Neuronal stem cell (in vitro differentiated cells): ENCODE data around the gene DLG1.

Source experiments
- DNase-seq: peaks from one replicate; pipeline ENCODE4 v3.0.0-alpha.2; 2013; ENCODE audit warnings: low spot score
- H2AFZ ChIP-seq: one replicate; pipeline ENCODE4 v1.6.1; 2013; ENCODE audit warnings: mild to moderate bottlenecking, low read length, inconsistent platforms
- H2AK5ac ChIP-seq: 2 replicates; pipeline ENCODE4 v1.6.1; 2013; ENCODE audit warnings: low read depth, mild to moderate bottlenecking, inconsistent platforms, low read length, moderate library complexity, mixed read lengths
- H2BK120ac ChIP-seq: 2 replicates; pipeline ENCODE4 v1.6.1; 2013; ENCODE audit warnings: low read depth, mild to moderate bottlenecking, inconsistent platforms, low read length, moderate library complexity, mixed read lengths
- H2BK12ac ChIP-seq: one replicate; pipeline ENCODE4 v1.6.1; 2013; ENCODE audit warnings: low read length, inconsistent platforms
- H2BK15ac ChIP-seq: 2 replicates; pipeline ENCODE4 v1.6.1; 2013; ENCODE audit warnings: mild to moderate bottlenecking, low read length, inconsistent platforms, mixed read lengths
- H2BK5ac ChIP-seq: one replicate; pipeline ENCODE4 v1.6.1; 2013; ENCODE audit warnings: inconsistent platforms, mild to moderate bottlenecking, low read length, moderate library complexity
- H3K14ac ChIP-seq: one replicate; pipeline ENCODE4 v1.6.1; 2013; ENCODE audit warnings: low read length, inconsistent platforms
- H3K18ac ChIP-seq: 2 replicates; pipeline ENCODE4 v1.6.1; 2013; ENCODE audit warnings: low read length, inconsistent platforms
- H3K23ac ChIP-seq: 2 replicates; pipeline ENCODE4 v1.6.1; 2013; ENCODE audit warnings: low read depth, mild to moderate bottlenecking, mixed read lengths, low read length, inconsistent platforms; ENCODE audit not compliant: poor library complexity
- H3K27ac ChIP-seq: replicated peaks from 3 replicates; pipeline ENCODE4 v1.5.1; 2013; ENCODE audit warnings: low read length, inconsistent platforms
- H3K27me3 ChIP-seq, 3 experiments: 2 replicates each; pipeline ENCODE4 v1.6.1; 2013; ENCODE audit warnings: low read length in 3 of 3, mild to moderate bottlenecking in 2 of 3, inconsistent platforms in 1 of 3, low read depth in 1 of 3, mixed read lengths in 1 of 3, moderate library complexity in 1 of 3; ENCODE audit not compliant: control insufficient read depth in 3 of 3, insufficient read depth in 3 of 3
- H3K36me3 ChIP-seq, 2 donors: replicated peaks in 1 of 2; 2 replicates each; pipeline ENCODE4 v1.6.1; 2013; ENCODE audit warnings: low read length in 2 of 2; ENCODE audit not compliant: control insufficient read depth in 2 of 2, insufficient read depth in 2 of 2
- H3K4ac ChIP-seq: 2 replicates; pipeline ENCODE4 v1.6.1; 2013; ENCODE audit warnings: inconsistent platforms, mild to moderate bottlenecking, low read length, moderate library complexity
- H3K4me1 ChIP-seq, 2 donors: 1 replicate in 1 of 2; 2 replicates in 1 of 2; pipeline ENCODE4 v1.6.1; 2013; ENCODE audit warnings: low read length in 2 of 2, low read depth in 1 of 2; ENCODE audit not compliant: control insufficient read depth in 2 of 2, insufficient read depth in 1 of 2
- H3K4me2 ChIP-seq: one replicate; pipeline ENCODE4 v1.6.1; 2013; ENCODE audit warnings: mild to moderate bottlenecking, low read length, inconsistent platforms; ENCODE audit not compliant: insufficient read depth, poor library complexity, severe bottlenecking
- H3K4me3 ChIP-seq, 2 donors: 2 replicates each; pipeline ENCODE4 v1.5.1; 2013; ENCODE audit warnings: low read length in 2 of 2, mild to moderate bottlenecking in 2 of 2, inconsistent platforms in 1 of 2, moderate library complexity in 1 of 2
- H3K79me1 ChIP-seq: one replicate; pipeline ENCODE4 v1.6.1; 2013; ENCODE audit warnings: low read depth, mild to moderate bottlenecking, inconsistent platforms, low read length, moderate library complexity
- H3K9ac ChIP-seq: one replicate; pipeline ENCODE4 v1.6.1; 2013; ENCODE audit warnings: mild to moderate bottlenecking, low read depth, low read length, inconsistent platforms; ENCODE audit not compliant: poor library complexity
- H3K9me3 ChIP-seq, 2 donors: replicated peaks in 1 of 2; 2 replicates each; pipeline versions ENCODE3 to v1.6.1; 2013; ENCODE audit warnings: low read length in 2 of 2, mild to moderate bottlenecking in 2 of 2, inconsistent platforms in 1 of 2, low read depth in 1 of 2, mixed read lengths in 1 of 2, moderate library complexity in 1 of 2; ENCODE audit not compliant: control insufficient read depth in 2 of 2, insufficient read depth in 1 of 2
- H4K8ac ChIP-seq: one replicate; pipeline ENCODE4 v1.6.1; 2013; ENCODE audit warnings: low read depth, mild to moderate bottlenecking, inconsistent platforms, low read length, moderate library complexity
- H4K91ac ChIP-seq: one replicate; pipeline ENCODE4 v1.6.1; 2013; ENCODE audit warnings: low read length, low read depth, mild to moderate bottlenecking, inconsistent platforms; ENCODE audit not compliant: poor library complexity
- WGBS, 2 donors: extraction: QIAGEN DNeasy Blood & Tissue Kit; methylation state at CpG; one replicate each; pipeline ENCODE4 v1.1.7; 2013; ENCODE audit warnings: missing lambda C conversion rate in 2 of 2, mixed read lengths in 1 of 2; ENCODE audit not compliant: insufficient read length in 2 of 2, insufficient replicate concordance in 1 of 2; ENCODE audit errors: extremely low coverage in 2 of 2; 5-methylcytosine and 5-hydroxymethylcytosine counted together

Gene DLG1

DNA sequence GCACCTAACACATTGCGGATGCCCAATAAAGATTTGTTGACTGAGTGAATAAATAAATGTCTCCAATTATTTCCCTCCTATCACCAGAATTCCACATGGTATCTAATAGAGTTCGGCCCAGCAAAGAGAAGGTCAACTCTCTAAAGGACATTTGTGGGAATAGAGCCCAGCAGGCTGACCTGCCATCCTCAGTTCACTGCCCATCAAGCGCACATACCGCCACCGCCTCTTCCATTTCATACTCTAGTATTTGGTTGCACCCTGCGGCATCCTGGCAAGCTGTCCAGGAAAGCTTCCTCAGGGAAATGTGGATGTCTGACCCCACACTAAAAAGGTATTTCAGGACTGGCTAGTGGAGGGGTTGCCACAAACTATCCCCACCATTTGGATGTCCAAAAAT lies 29.8 kb upstream of the DLG1 start:
- no peak overlapping the region for H3K4me2 ChIP-seq
- no peak overlapping the region for H2BK12ac ChIP-seq
- no peaks in the 10 kb centered on the region for H3K36me3 ChIP-seq
- no peak overlapping the region for H3K4me3 ChIP-seq
- DNase-seq = no peak
- no peaks in the 10 kb centered on the region for H3K27me3 ChIP-seq
- no peaks in the 10 kb centered on the region for H3K79me1 ChIP-seq
- H3K9ac ChIP-seq = no peak overlapping the region
- no peak overlapping the region for H2AK5ac ChIP-seq
- no peak overlapping the region for H4K91ac ChIP-seq
- H3K27ac ChIP-seq = no peak overlapping the region
- H3K14ac ChIP-seq = no peak overlapping the region
- no peak overlapping the region for H2BK15ac ChIP-seq
- no peak overlapping the region for H3K4ac ChIP-seq
- peaks cover 0 to 4% of the 10 kb centered on the region in 2 donors for H3K4me1 ChIP-seq
- no peaks in the 10 kb centered on the region for H3K9me3 ChIP-seq
- H3K18ac ChIP-seq = no peak overlapping the region
- no CpG with 5 or more reads among the region's 6 CpGs for WGBS, 2 donors
- H2AFZ ChIP-seq = no peak overlapping the region
- H4K8ac ChIP-seq = no peak overlapping the region
- no peak overlapping the region for H2BK5ac ChIP-seq
- H3K23ac ChIP-seq = no peak overlapping the region
- H2BK120ac ChIP-seq = no peak overlapping the region

DNA sequence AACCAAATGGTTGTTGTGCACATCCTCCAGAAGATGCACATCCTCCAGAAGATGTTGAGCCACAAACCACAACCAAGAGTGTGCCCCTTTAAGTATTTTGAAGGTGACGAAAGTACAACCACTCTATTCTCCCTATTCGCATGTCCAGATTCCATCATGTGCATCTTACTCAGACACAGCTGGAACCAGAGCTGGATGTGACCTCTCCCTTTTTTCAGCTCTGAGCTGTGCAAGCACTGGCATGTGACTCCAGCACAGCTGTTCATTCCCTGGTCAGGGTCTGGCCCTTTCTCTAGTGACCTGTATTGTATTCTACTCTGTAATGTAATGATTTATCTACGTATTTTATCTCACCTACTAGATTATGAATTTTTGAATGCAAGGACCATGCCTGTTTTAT lies 29.3 kb upstream of the DLG1 start:
- Histone ChIP-seq H2AK5ac (no peak overlapping the region), H3K4ac (no peak overlapping the region), H3K14ac (no peak overlapping the region), H3K18ac (no peak overlapping the region), H4K91ac (no peak overlapping the region), H2BK120ac (no peak overlapping the region), H2BK12ac (no peak overlapping the region), H3K27me3 (no peaks in the 10 kb centered on the region), H3K9me3 (no peaks in the 10 kb centered on the region), H2BK15ac (no peak overlapping the region), H3K4me1 (peaks cover 0 to 4% of the 10 kb centered on the region in 2 donors), H3K9ac (no peak overlapping the region), H2AFZ (peak overlapping the region; percentile 9), H3K23ac (no peak overlapping the region), H3K36me3 (no peaks in the 10 kb centered on the region), H3K4me3 (no peak overlapping the region), H3K27ac (no peak overlapping the region), H3K4me2 (no peak overlapping the region), H3K79me1 (no peaks in the 10 kb centered on the region), H4K8ac (no peak overlapping the region), H2BK5ac (no peak overlapping the region)
- no CpG with 5 or more reads among the region's 3 CpGs for WGBS, 2 donors
- DNase-seq = no peak

DNA sequence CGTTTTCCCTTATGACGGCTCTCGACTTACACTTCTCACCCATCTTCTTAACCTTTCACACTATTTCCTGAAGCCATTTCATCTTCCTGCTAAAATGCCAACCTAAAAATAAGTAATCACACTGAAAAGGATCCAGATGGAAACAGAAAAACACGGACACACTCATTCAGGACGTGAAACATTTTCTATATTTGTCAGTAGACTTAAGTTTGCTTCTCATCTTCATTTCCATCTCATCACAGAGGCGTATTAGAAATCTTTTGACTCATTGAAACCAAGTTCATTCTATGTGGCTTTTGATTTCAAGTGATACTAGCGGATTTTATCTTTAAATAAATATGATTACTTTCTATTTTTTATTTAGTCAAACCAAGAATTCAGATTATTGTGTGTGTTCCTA lies 27.4 kb upstream of the DLG1 start:
- Histone ChIP-seq H3K79me1 (no peaks in the 10 kb centered on the region), H2AFZ (no peak overlapping the region), H3K18ac (no peak overlapping the region), H2BK5ac (no peak overlapping the region), H3K23ac (no peak overlapping the region), H3K9ac (no peak overlapping the region), H3K4me3 (no peak overlapping the region), H3K4ac (no peak overlapping the region), H3K4me2 (no peak overlapping the region), H4K91ac (no peak overlapping the region), H3K27me3 (no peaks in the 10 kb centered on the region), H3K27ac (no peak overlapping the region), H2BK120ac (no peak overlapping the region), H2BK15ac (no peak overlapping the region), H4K8ac (no peak overlapping the region), H3K36me3 (no peaks in the 10 kb centered on the region), H3K14ac (no peak overlapping the region), H2AK5ac (no peak overlapping the region), H2BK12ac (no peak overlapping the region), H3K4me1 (peaks cover 0 to 4% of the 10 kb centered on the region in 2 donors), H3K9me3 (no peaks in the 10 kb centered on the region)
- WGBS, 2 donors = 100% methylated on average over 1 of the region's 7 CpGs; no CpG with 5 or more reads in 1 of the 2 donors
- no peak for DNase-seq

DNA sequence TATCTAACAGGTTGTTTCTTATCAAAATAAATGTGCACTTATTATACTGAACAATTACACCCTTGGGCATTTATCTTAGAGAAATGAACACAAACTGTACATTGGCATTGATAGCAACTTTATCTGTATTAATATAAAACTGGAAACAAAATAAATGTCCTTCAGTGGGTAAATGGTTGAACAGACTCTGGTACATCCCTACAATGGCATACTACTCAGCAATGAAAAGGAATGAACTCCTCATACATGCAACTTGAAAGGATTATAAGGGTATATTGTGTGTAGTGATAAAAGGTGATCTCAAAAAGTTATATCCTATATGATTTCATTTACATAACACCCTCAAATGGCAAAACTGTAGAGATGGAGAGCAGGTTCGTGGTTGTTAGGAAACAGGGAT lies 23.7 kb upstream of the DLG1 start:
- H2BK12ac ChIP-seq = no peak overlapping the region
- no peaks in the 10 kb centered on the region for H3K36me3 ChIP-seq
- H3K4me2 ChIP-seq = no peak overlapping the region
- H2BK120ac ChIP-seq = no peak overlapping the region
- no peak for DNase-seq
- no peak overlapping the region for H3K18ac ChIP-seq
- H3K9ac ChIP-seq = no peak overlapping the region
- no peak overlapping the region for H2BK5ac ChIP-seq
- no peak overlapping the region for H3K14ac ChIP-seq
- H2AK5ac ChIP-seq = no peak overlapping the region
- H3K27me3 ChIP-seq = no peaks in the 10 kb centered on the region
- peaks cover 0 to 1% of the 10 kb centered on the region in 2 donors for H3K4me1 ChIP-seq
- no peak overlapping the region for H4K8ac ChIP-seq
- no peak overlapping the region for H3K27ac ChIP-seq
- no peak overlapping the region for H3K4me3 ChIP-seq
- H3K4ac ChIP-seq = no peak overlapping the region
- no peak overlapping the region for H4K91ac ChIP-seq
- H2BK15ac ChIP-seq = no peak overlapping the region
- WGBS, 2 donors = no CpG with 5 or more reads among the region's 1 CpG
- no peaks in the 10 kb centered on the region for H3K9me3 ChIP-seq
- no peak overlapping the region for H3K23ac ChIP-seq
- H3K79me1 ChIP-seq = no peaks in the 10 kb centered on the region
- H2AFZ ChIP-seq = no peak overlapping the region
